ENCODE data around the gene CDY1B. TPM values are rescaled to one million over a fixed set of nuclear protein-coding genes. Genes with fewer than 3 reads are reported as not detected.
"Not testable (repeated sequence)": the region's sequence is repeated elsewhere in the genome, so short reads cannot be mapped to it uniquely, and the experiment has no call there.

Gene CDY1B, protein sequence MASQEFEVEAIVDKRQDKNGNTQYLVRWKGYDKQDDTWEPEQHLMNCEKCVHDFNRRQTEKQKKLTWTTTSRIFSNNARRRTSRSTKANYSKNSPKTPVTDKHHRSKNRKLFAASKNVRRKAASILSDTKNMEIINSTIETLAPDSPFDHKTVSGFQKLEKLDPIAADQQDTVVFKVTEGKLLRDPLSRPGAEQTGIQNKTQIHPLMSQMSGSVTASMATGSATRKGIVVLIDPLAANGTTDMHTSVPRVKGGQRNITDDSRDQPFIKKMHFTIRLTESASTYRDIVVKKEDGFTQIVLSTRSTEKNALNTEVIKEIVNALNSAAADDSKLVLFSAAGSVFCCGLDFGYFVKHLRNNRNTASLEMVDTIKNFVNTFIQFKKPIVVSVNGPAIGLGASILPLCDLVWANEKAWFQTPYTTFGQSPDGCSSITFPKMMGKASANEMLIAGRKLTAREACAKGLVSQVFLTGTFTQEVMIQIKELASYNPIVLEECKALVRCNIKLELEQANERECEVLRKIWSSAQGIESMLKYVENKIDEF
- total RNA-seq: not detected in 2 replicates
- polyA plus RNA-seq (2012): not detected

DNA sequence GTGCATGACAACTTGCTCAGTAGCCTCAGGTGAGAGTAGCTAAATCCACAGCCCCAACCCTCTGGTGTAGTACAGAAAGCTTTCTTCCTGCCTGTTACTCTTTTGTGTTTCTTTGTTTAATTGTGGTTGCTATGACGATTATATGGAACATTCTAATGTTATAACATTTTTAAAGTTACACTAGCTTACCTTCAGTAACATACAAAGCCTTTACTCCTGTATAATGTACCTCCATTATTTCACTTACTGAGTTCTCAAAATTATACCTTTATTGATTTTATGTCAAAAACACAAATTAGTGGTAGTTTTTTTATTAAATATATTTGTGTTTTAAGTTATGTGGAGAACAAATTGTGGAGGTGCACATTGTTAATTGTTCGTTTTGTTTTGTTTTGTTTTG is at the start of gene CDY1B:
Gene CDY1B, minus strand, starts transcription at position 101 of the 400 bp plus-strand sequence. CDS start 331 bp downstream, outside the sequence.
- DNase-seq (ENCODE audit: low read depth): not testable (repeated sequence)

DNA sequence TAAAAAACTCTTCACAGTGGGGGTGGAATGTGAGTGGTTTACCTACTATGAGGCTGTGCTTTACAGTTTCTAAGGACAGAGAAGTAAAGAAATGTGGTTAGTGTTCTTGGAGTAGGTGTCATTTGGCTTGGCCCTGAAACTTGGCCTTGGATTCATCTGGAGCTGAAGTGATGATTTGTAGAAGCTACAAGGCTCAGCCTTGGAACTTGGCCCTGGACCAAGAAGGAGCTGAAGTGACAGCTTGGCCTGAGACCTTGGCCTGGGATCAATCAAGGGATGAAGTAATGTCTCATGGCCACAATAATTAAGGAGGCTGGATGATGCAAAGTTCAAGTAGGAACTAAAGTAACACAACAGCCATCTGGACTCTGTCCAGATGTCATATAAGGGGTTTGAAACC is 1.7 kb upstream of the CDY1B start:
- not testable (repeated sequence) for DNase-seq (ENCODE audit: low read depth)

DNA sequence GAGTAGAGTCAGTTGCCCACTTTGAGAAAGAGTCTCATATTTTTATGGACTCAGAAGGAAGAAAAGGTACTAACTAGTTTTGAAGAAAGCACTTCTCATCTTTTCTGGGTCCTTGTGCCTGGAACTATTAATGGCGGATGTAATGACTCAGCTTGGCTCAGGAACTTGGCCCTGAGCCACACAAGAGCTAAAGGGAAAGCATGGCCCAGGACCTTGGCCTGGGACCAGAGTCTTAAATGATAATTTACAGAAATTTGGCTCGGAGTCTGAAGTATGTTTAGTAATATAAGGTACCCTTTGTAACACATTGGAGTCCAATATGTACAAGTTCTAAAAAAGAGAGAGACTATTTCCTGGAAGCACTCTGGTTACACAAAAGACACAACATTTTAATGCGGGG is 4.6 kb downstream of the CDY1B start:
- DNase-seq (ENCODE audit: low read depth): not testable (repeated sequence)

DNA sequence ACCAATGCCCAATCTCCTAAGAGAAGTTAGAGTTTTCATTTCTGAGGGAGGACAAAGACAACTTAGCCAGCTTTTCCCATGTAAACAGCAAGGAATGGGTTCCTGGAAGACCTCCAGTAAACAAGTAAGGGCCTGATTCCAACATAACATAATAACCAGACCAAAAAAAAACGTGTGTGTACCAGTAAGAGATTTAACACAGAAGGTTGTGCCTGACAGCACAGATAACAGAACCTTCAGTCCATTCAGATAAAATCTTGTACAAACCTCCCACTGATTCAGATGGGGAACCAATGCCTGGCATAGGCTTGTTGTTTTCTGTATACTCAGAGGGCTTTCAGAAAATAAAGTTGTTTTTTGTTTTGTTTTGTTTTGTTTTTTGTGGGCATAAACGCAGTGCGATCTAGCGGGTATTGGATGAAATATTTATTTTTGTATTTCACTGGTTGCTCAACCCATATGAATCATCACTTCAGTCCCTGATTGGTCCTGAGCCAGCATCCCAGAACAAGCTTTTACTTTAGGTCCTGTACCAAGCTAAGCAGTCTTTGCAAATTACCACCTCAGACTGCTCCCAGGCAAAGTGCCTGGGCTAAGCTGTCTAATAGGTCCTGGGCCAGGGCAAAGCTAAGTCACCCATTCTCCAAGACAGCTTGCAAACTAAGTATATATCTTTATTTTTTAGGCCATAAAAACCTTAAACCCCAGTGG is 8.7 kb downstream of the CDY1B start:
- not testable (repeated sequence) for DNase-seq (ENCODE audit: low read depth)

DNA sequence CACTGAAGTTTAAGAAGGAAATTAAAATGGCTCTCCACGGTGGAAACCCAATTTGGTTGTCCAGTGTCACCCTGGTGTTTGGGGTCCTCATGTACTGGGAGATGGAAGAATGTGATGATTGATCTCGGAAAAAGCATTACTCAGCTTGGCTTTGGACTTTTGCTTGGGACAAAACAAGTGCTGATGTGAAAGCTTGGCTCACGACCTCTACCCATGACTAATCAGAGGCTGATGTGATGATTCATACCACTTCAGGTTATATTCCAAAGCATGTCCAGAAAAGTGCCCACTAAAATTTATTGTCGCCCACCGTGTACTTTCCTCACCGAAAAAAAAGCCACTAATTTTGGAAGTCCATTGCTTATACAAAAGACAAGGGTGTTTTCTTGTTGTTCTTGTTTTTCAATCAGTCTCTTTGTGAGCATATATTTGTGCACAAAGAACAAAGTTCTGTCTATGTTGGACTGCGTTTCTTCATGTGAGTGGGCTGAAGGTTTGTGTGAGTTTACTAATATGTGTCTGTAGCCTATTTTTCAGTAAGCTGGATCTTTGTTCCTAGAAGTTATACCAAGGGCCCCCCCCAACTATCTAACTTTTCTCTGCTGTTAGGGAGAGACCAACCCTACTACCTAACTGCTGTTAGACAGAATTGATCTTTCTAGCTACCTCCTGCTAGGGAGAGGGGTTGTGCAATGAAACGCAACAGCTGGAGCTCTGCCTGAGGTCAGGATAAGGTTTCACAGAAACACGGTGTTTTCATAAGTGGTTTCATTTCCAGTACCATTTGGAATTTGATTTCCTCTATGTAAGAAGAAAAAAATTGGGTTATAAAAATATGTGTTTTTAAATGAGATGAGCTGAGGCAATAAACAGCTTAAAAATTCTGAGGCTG is 21.4 kb downstream of the CDY1B start:
- not testable (repeated sequence) for DNase-seq (ENCODE audit: low read depth)

Measured in myocyte (in vitro differentiated cells).